SH-SY5Y (cell line): ENCODE measurements around the gene RGS17.

Experiments used
- GATA2 ChIP-seq: IDR thresholded peaks from 2 replicates; pipeline ENCODE4 v1.6.1; 2011; ENCODE audit warnings: mild to moderate bottlenecking, low read depth, low read length
- GATA3 ChIP-seq: IDR thresholded peaks from 2 replicates; pipeline ENCODE4 v1.6.1; 2011; ENCODE audit warnings: low read depth, mild to moderate bottlenecking, low read length, moderate library complexity

- no peak for TF ChIP-seq GATA2
- TF ChIP-seq GATA3 = no peak
Observed at GRCh38 chr6:153160221-153160620, 29.1 kb upstream of the RGS17 start.
